H1 (cell line): ENCODE results near the gene CELF5. TPM values are rescaled to one million over a fixed set of nuclear protein-coding genes. Genes with fewer than 3 reads are reported as not detected.

Experiments
- CTCF ChIA-PET: fragments of 300-600 bp; sonication (Branson Sonifier 250); formaldehyde crosslinking; loops from one replicate; lab custom pipeline; 2021; ENCODE audit not compliant: partially characterized antibody; lab: Charles Lee
- POLR2A ChIA-PET: fragments of 300-600 bp; sonication (Branson Sonifier 250); formaldehyde crosslinking; loops from one replicate; lab custom pipeline; 2021; ENCODE audit warnings: inconsistent platforms; ENCODE audit not compliant: partially characterized antibody; lab: Charles Lee
- DNase-seq, 2 experiments: peaks; one replicate each; pipeline versions ENCODE4 v3.0.0 to v3.0.0-alpha.2; 2010 to 2022; ENCODE audit warnings: low spot score in 2 of 2, low read depth in 1 of 2, mixed read lengths in 1 of 2
- FAIRE-seq: peaks from 2 replicates; lab custom pipeline; 2011; peaks lifted over from hg19 to GRCh38; lab: Jason Lieb, UNC
- H2AFZ ChIP-seq: 2 replicates; pipeline ENCODE4 v1.8.1; 2012; ENCODE audit warnings: low read length, inconsistent platforms
- H2AK5ac ChIP-seq: 2 replicates; pipeline ENCODE4 v1.6.1; 2013; ENCODE audit warnings: low read depth, low read length
- H2BK120ac ChIP-seq: replicated peaks from 2 replicates; pipeline ENCODE3; 2013; ENCODE audit warnings: low read depth, low read length, inconsistent platforms
- H2BK12ac ChIP-seq: 2 replicates; pipeline ENCODE4 v1.6.1; 2013; ENCODE audit warnings: low read depth, low read length
- H2BK15ac ChIP-seq: 2 replicates; pipeline ENCODE4 v1.6.1; 2013; ENCODE audit warnings: low read length
- H2BK20ac ChIP-seq: 2 replicates; pipeline ENCODE4 v1.6.1; 2013; ENCODE audit warnings: low read length
- H2BK5ac ChIP-seq: 2 replicates; pipeline ENCODE4 v1.6.1; 2013; ENCODE audit warnings: low read depth, low read length
- H3K14ac ChIP-seq: 2 replicates; pipeline ENCODE4 v1.6.1; 2013; ENCODE audit warnings: inconsistent platforms; ENCODE audit not compliant: insufficient read length
- H3K18ac ChIP-seq: 2 replicates; pipeline ENCODE4 v1.6.1; 2013; ENCODE audit warnings: low read length; ENCODE audit errors: extremely low read depth
- H3K23ac ChIP-seq: 2 replicates; pipeline ENCODE4 v1.6.1; 2013; ENCODE audit warnings: inconsistent platforms; ENCODE audit not compliant: insufficient read length
- H3K23me2 ChIP-seq: 2 replicates; pipeline ENCODE4 v1.6.1; 2013; ENCODE audit warnings: low read depth, low read length
- H3K27ac ChIP-seq: 2 replicates; pipeline ENCODE4 v1.6.1; 2011; ENCODE audit warnings: low read depth, low read length, inconsistent platforms
- H3K27me3 ChIP-seq, 4 experiments: replicated peaks in 1 of 4; 1 replicate in 1 of 4; 2 replicates in 3 of 4; pipeline versions ENCODE4 v1.6.1 to v1.8.1; 2011 to 2013; ENCODE audit warnings: low read length in 3 of 4, mild to moderate bottlenecking in 3 of 4, inconsistent platforms in 2 of 4, mixed read lengths in 2 of 4, moderate library complexity in 1 of 4; ENCODE audit not compliant: control insufficient read depth in 3 of 4, insufficient read depth in 3 of 4; ENCODE audit errors: extremely low read depth in 1 of 4
- H3K36me3 ChIP-seq, 4 experiments: 2 replicates each; pipeline versions ENCODE4 v1.6.1 to v1.8.1; 2011 to 2013; ENCODE audit warnings: mild to moderate bottlenecking in 4 of 4, low read length in 3 of 4, moderate library complexity in 2 of 4, control low read depth in 1 of 4, inconsistent platforms in 1 of 4; ENCODE audit not compliant: insufficient read depth in 4 of 4, control insufficient read depth in 2 of 4
- H3K4ac ChIP-seq: replicated peaks from 2 replicates; pipeline ENCODE3; 2013; ENCODE audit warnings: low read length, low read depth, mixed read lengths, inconsistent platforms; ENCODE audit not compliant: insufficient read length
- H3K4me1 ChIP-seq, 4 experiments: replicated peaks in 1 of 4; 1 replicate in 1 of 4; 2 replicates in 3 of 4; pipeline versions ENCODE4 v1.6.1 to v1.8.1; 2011 to 2013; ENCODE audit warnings: low read length in 3 of 4, inconsistent platforms in 2 of 4, mixed read lengths in 1 of 4; ENCODE audit not compliant: insufficient read depth in 4 of 4, control insufficient read depth in 3 of 4
- H3K4me2 ChIP-seq, 2 experiments: 2 replicates each; pipeline versions ENCODE4 v1.6.1 to v1.8.1; 2011 to 2013; ENCODE audit warnings: low read depth in 2 of 2, low read length in 2 of 2, control low read depth in 1 of 2, inconsistent platforms in 1 of 2, mild to moderate bottlenecking in 1 of 2; ENCODE audit not compliant: insufficient read depth in 1 of 2
- H3K4me3 ChIP-seq, 4 experiments: fragments of 200-600, 300-600 bp in 1 of 4; sonication (generic), shearing (Covaris generic), sonication (Bioruptor Twin) in 1 of 4; 2 replicates each; pipeline versions ENCODE4 v1.5.1 to v1.8.1; 2011 to 2016; ENCODE audit warnings: low read length in 4 of 4, low read depth in 3 of 4, control low read depth in 2 of 4, inconsistent platforms in 2 of 4, mild to moderate bottlenecking in 2 of 4, mixed read lengths in 1 of 4, moderate library complexity in 1 of 4; ENCODE audit not compliant: insufficient read depth in 2 of 4; ENCODE audit errors: extremely low read depth in 1 of 4
- H3K56ac ChIP-seq: replicated peaks from 2 replicates; pipeline ENCODE3; 2013; ENCODE audit warnings: low read depth, mild to moderate bottlenecking, mixed read lengths, low read length, inconsistent platforms; ENCODE audit not compliant: insufficient read length
- H3K79me1 ChIP-seq: 2 replicates; pipeline ENCODE4 v1.6.1; 2013; ENCODE audit warnings: low read depth, low read length, control low read depth
- H3K79me2 ChIP-seq, 2 experiments: 2 replicates each; pipeline versions ENCODE4 v1.6.1 to v1.8.1; 2012 to 2013; ENCODE audit warnings: low read length in 2 of 2, mild to moderate bottlenecking in 2 of 2, inconsistent platforms in 1 of 2; ENCODE audit not compliant: insufficient read depth in 2 of 2, control insufficient read depth in 1 of 2
- H3K9ac ChIP-seq, 4 experiments: replicated peaks in 1 of 4; 1 replicate in 1 of 4; 2 replicates in 3 of 4; pipeline versions ENCODE4 v1.6.1 to v1.8.1; 2011 to 2013; ENCODE audit warnings: low read depth in 3 of 4, low read length in 3 of 4, control low read depth in 2 of 4, mild to moderate bottlenecking in 2 of 4, moderate library complexity in 2 of 4, inconsistent platforms in 1 of 4; ENCODE audit errors: extremely low read depth in 1 of 4
- H3K9me3 ChIP-seq, 2 experiments: 2 replicates each; pipeline versions ENCODE4 v1.6.1 to v1.8.1; 2012 to 2013; ENCODE audit warnings: mild to moderate bottlenecking in 2 of 2, moderate library complexity in 2 of 2, control low read depth in 1 of 2, inconsistent platforms in 1 of 2, low read depth in 1 of 2, low read length in 1 of 2, mixed read lengths in 1 of 2; ENCODE audit not compliant: insufficient read depth in 2 of 2
- H4K20me1 ChIP-seq, 2 experiments: replicated peaks in 1 of 2; 2 replicates each; pipeline versions ENCODE3 to v1.8.1; 2011 to 2013; ENCODE audit warnings: inconsistent platforms in 2 of 2, low read length in 2 of 2, mild to moderate bottlenecking in 1 of 2; ENCODE audit not compliant: insufficient read depth in 2 of 2, control insufficient read depth in 1 of 2
- H4K5ac ChIP-seq: 2 replicates; pipeline ENCODE4 v1.6.1; 2013; ENCODE audit warnings: low read length, low read depth, mixed read lengths, inconsistent platforms; ENCODE audit not compliant: insufficient read length
- H4K8ac ChIP-seq: 2 replicates; pipeline ENCODE4 v1.8.0; 2013; ENCODE audit warnings: mild to moderate bottlenecking, moderate library complexity, low read length, inconsistent platforms; ENCODE audit not compliant: insufficient read depth; ENCODE audit errors: extremely low read depth
- H4K91ac ChIP-seq: replicated peaks from 2 replicates; pipeline ENCODE3; 2013; ENCODE audit warnings: low read length, mixed read lengths, inconsistent platforms; ENCODE audit not compliant: insufficient read length
- WGBS, 2 experiments: shearing (Covaris generic) in 1 of 2; methylation state at CpG; one replicate each; pipeline versions ENCODE4 v1.1.6 to v1.1.7; 2013 to 2015; ENCODE audit warnings: low lambda C conversion rate in 2 of 2, mixed read lengths in 2 of 2, inconsistent platforms in 1 of 2, low coverage in 1 of 2, missing lambda C conversion rate in 1 of 2; ENCODE audit not compliant: insufficient replicate concordance in 2 of 2, insufficient coverage in 1 of 2, insufficient read length in 1 of 2; ENCODE audit errors: extremely low coverage in 1 of 2, missing lambda C conversion rate in 1 of 2; 5-methylcytosine and 5-hydroxymethylcytosine counted together
- polyA plus RNA-seq, 7 experiments: library from polyadenylated mRNA; depleted of rRNA in 3 of 7; stranded (reverse) in 5 of 7; unstranded in 2 of 7; fragments of >200 nt in 5 of 7; fragments of 200-250 nt in 2 of 7; gene quantifications; 1 replicate in 5 of 7; 2 replicates in 1 of 7; 4 replicates in 1 of 7; pipeline versions ENCODE4 v1.2.1 to v1.2.3, GENCODE V29; 2011 to 2013; ENCODE audit warnings: missing spikeins in 2 of 7, mixed read lengths in 2 of 7
- total RNA-seq: library from RNA; stranded (reverse); fragmentation: NEBNext Ultra II Directional; extraction: Animal tissue kit (Norgen Biotek cat#: 25700); gene quantifications from 2 replicates; pipeline ENCODE4 v1.2.1, GENCODE V29; 2021

Gene CELF5
- total and polyA plus RNA-seq, 2 of the 8 experiments (the other 6 are each of a cell fraction or from before 2014, with no cell fraction given), result 9.8 to 15.0 TPM

DNA sequence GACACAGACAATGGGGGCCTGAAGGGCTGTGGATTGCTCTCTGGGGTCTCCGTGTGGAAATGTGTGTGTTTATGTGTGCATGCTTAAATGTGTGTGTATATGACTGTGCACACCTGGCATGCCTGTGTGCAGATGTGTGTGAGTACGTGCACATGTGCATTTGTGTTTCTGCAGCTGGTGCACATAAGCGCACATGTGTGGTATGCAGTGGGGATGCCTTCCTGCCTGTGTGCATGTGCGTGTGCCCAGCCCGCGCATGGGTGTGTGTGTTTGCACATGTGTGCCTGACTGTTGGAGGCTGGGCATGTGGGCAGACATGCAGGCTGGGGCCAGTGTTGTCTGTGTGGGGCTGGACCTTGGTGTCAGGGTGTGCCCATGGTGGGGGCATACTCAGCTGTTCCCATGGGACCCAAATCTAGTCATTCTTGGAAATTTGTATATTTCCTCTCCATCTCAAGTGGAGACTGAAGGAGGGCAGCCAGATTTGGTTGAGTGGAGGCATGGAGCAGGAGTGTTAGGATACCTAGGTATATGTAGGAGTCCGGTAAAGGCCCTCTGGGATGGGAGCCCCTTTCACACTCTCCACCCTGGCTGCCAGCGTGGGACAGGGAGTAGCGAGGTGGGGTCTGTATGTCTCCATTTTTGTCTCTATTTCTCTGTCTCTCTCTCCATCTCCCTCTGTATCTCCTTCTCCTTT, 49.9 kb downstream of the CELF5 start:
- Histone ChIP-seq H3K23ac (no peak overlapping the region), H2BK5ac (no peak overlapping the region), H3K79me1 (no peaks in the 10 kb centered on the region), H3K9me3 (peaks cover 6 to 7% of the 10 kb centered on the region in 2 experiments; a peak in 3 of 4 replicates), H3K4me3 (peak overlapping the region in 1 of 4 experiments; percentile 84; a peak in 1 of 8 replicates), H4K91ac (peak overlapping the region; percentile 56), H3K36me3 (no peaks in the 10 kb centered on the region), H2AK5ac (0 out of 2 replicates have a peak overlapping the region, but pooled peaks have one; percentile 60), H2AFZ (no peak overlapping the region), H3K79me2 (no peaks in the 10 kb centered on the region), H3K4me1 (peaks cover 2 to 16% (median 5%) of the 10 kb centered on the region in 4 experiments; a peak in 6 of 7 replicates), H2BK15ac (0 out of 2 replicates have a peak overlapping the region, but pooled peaks have one; percentile 81), H4K20me1 (peaks cover 6 to 15% of the 10 kb centered on the region in 2 experiments), H3K27ac (no peak overlapping the region), H3K18ac (no peak overlapping the region), H3K4me2 (peak overlapping the region; percentile 44 to 96; a peak in 2 of 4 replicates), H3K9ac (peak overlapping the region in 1 of 4 experiments; percentile 29; a peak in 1 of 7 replicates), H3K14ac (no peak overlapping the region), H3K4ac (no peak overlapping the region), H4K8ac (no peak overlapping the region), H3K23me2 (peaks cover 3% of the 10 kb centered on the region; the same call in 1 of the 2 replicates), H2BK20ac (no peak overlapping the region), H4K5ac (no peak overlapping the region), H2BK12ac (no peak overlapping the region), H3K27me3 (peaks cover 0 to 7% (median 6%) of the 10 kb centered on the region in 4 experiments; a peak in 4 of 7 replicates), H2BK120ac (no peak overlapping the region), H3K56ac (no peak overlapping the region)
- FAIRE-seq (no peak), DNase-seq (no peak)
- 85% methylated on average over 9 of the region's 9 CpGs; no CpG with 5 or more reads in 1 of the 2 experiments for WGBS, 2 experiments
- ChIA-PET CTCF (interaction anchor here (0.9 to 4.7 kb wide), 16 partner anchors 9 to 205 kb away, joined by 3 to 29 read pairs (median 6); no protein-coding TSS in a partner anchor), POLR2A (interaction anchor here (0.9 to 1.4 kb wide), 4 partner anchors 10 to 695 kb away, joined by 3 to 5 read pairs (median 4); no protein-coding TSS in a partner anchor)
